K562 (cell line): ENCODE data around the gene SKIL. TPM values are rescaled to one million over a fixed set of nuclear protein-coding genes. Genes with fewer than 3 reads are reported as not detected.

Source experiments
- CHD2 ChIP-seq: IDR thresholded peaks from 2 replicates; pipeline ENCODE4 v1.6.1; 2011; ENCODE audit warnings: low read depth, low read length
- CHD7 ChIP-seq: fragments of 200-600 bp; sonication (generic); IDR thresholded peaks from one replicate; pipeline ENCODE4 v1.6.1; 2012; ENCODE audit warnings: mild to moderate bottlenecking, low read depth, low read length, inconsistent platforms
- EP300 ChIP-seq: IDR thresholded peaks from 2 replicates; pipeline ENCODE4 v1.6.1; 2012; ENCODE audit warnings: low read length, improper control_type of control experiment
- EZH2 ChIP-seq: IDR thresholded peaks from 2 replicates; pipeline ENCODE4 v1.6.1; 2012; ENCODE audit warnings: low read depth, mild to moderate bottlenecking, inconsistent platforms, low read length, borderline replicate concordance
- GMEB1 ChIP-seq: fragments of 250-450 bp; sonication (Bioruptor Pico); IDR thresholded peaks from 2 replicates; pipeline ENCODE4 v1.4.0; 2020; ENCODE audit warnings: mild to moderate bottlenecking
- KAT8 ChIP-seq: fragments of 450-650 bp; IDR thresholded peaks from 2 replicates; pipeline ENCODE4 v1.6.1; 2016; ENCODE audit warnings: low read depth, mild to moderate bottlenecking
- MCM2 ChIP-seq: fragments of 450-650 bp; IDR thresholded peaks from 2 replicates; pipeline ENCODE4 v1.6.1; 2017; ENCODE audit warnings: low read depth, mild to moderate bottlenecking
- NR4A1 ChIP-seq, 2 experiments: fragments of 250-450 bp in 1 of 2; fragments of 450-650 bp in 1 of 2; sonication (Bioruptor Pico) in 1 of 2; IDR thresholded peaks; 2 replicates each; pipeline versions ENCODE4 v1.4.0 to v1.6.1; 2016 to 2020; ENCODE audit warnings: mild to moderate bottlenecking in 2 of 2, missing compliant biosample characterization in 1 of 2, missing genetic modification characterization in 1 of 2, moderate library complexity in 1 of 2
- PRPF4 ChIP-seq: fragments of 200-400 bp; formaldehyde crosslinking; IDR thresholded peaks from one replicate; pipeline ENCODE4 v1.6.1; 2017; ENCODE audit warnings: low read length, low read depth, mild to moderate bottlenecking; ENCODE audit not compliant: insufficient read depth, poor library complexity, severe bottlenecking
- TEAD1 ChIP-seq, 2 experiments: fragments of 450-650 bp in 1 of 2; sonication (generic) in 1 of 2; formaldehyde crosslinking; IDR thresholded peaks; 2 replicates each; pipeline versions ENCODE4 v1.4.0 to v1.8.0; 2020 to 2022; ENCODE audit warnings: mild to moderate bottlenecking in 2 of 2, missing genetic modification reagents in 1 of 2
- ZFP36 ChIP-seq: fragments of 150-350 bp; IDR thresholded peaks from 2 replicates; pipeline ENCODE4 v1.6.1; 2018; ENCODE audit warnings: low read length, low read depth; ENCODE audit not compliant: partially characterized antibody
- ZNF184 ChIP-seq: sonication (generic); formaldehyde crosslinking; IDR thresholded peaks from 2 replicates; pipeline ENCODE4 v1.5.0; 2020; ENCODE audit warnings: missing genetic modification reagents
- ZNF354B ChIP-seq: fragments of 250-450 bp; sonication (Bioruptor Pico); IDR thresholded peaks from 2 replicates; pipeline ENCODE4 v1.4.0; 2020
- ZNF696 ChIP-seq: fragments of 250-450 bp; sonication (Bioruptor Pico); conservative IDR thresholded peaks from 2 replicates; pipeline ENCODE4 v1.4.0; 2020; ENCODE audit warnings: mild to moderate bottlenecking, moderate library complexity
- ZNF785 ChIP-seq: fragments of 250-450 bp; sonication (Bioruptor Pico); IDR thresholded peaks from 2 replicates; pipeline ENCODE4 v1.4.0; 2020; ENCODE audit warnings: mild to moderate bottlenecking
- polyA plus RNA-seq, 8 experiments: library from polyadenylated mRNA; depleted of rRNA in 4 of 8; stranded (reverse) in 5 of 8; unstranded in 3 of 8; fragments of >200 nt; fragmentation: Nextera tagmentation in 2 of 8; fragmentation: Illumina TruSeq in 1 of 8; extraction: Ambion mirVana in 2 of 8; extraction: Trizol in 1 of 8; gene quantifications; 2 replicates each; pipeline versions ENCODE4 v1.2.1 to v1.2.3, GENCODE V29; 2011 to 2014; ENCODE audit warnings: inconsistent platforms in 1 of 8, missing spikeins in 1 of 8
- total RNA-seq, 7 experiments: library from RNA; depleted of rRNA in 6 of 7; stranded (reverse); fragments of >200 nt in 6 of 7; fragmentation: Illumina TruSeq in 2 of 7; extraction: Trizol in 2 of 7; gene quantifications; 2 replicates each; pipeline versions ENCODE4 v1.2.1 to v1.2.3, GENCODE V29; 2011 to 2021; ENCODE audit warnings: low replicate concordance in 1 of 7
- TF ChIP-seq, protein P1 (sequence below): fragments of 250-450 bp; sonication (Bioruptor Pico); IDR thresholded peaks from 2 replicates; pipeline ENCODE4 v1.6.1; 2021; ENCODE audit warnings: mild to moderate bottlenecking

The SKIL gene
- total and polyA plus RNA-seq, 9 of the 15 experiments (the other 6 are each of a cell fraction or from before 2014, with no cell fraction given), result 4.3 to 19.1 (median 9.7) TPM

DNA sequence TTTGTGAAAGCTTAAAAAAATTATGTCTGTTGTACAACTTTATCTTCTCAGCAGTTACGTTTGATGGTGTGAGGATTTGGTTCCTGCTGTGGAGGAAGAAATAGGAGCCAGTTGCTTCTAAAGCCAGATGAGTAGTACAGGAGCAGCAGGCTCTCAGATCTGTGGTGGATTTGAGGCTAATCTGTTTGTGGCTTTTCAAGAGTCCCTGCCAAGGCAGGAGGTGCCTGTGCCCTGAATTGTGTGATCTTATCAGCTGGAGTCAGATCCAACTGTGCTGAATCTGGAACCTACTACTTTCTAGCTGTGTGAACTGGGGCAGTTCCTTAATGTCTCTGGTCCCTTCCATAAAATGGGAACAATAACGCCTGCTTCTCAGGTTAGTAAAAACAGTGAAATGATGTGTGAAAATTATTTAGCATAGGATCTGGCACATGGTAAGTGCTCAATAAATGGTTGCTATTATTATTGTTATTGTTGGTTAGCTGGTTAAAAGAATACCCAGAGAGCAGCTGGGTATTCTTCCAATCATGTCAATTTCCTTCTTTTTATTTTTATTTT lies 68.8 kb downstream of the SKIL start (continued):
- TF ChIP-seq CHD7 (no peak), EP300 (no peak), ZFP36 (peak; percentile 69), EZH2 (no peak), PRPF4 (no peak), GMEB1 (CRISPR knock-in tag) (no peak), MCM2 (no peak), NR4A1 (CRISPR knock-in tag; IDR thresholded peaks at IDR 0.05) (no peak), NR4A1 (tag; IDR thresholded peaks at IDR 0.05) (no peak), ZNF354B (CRISPR knock-in tag) (no peak), KAT8 (no peak), ZNF696 (CRISPR knock-in tag) (no peak), CHD2 (no peak), TEAD1 (CRISPR knock-in tag; IDR thresholded peaks at IDR 0.05) (no peak), ZNF184 (CRISPR knock-in tag) (no peak), ZNF785 (CRISPR knock-in tag) (no peak)
- TF ChIP-seq, protein P1, sequence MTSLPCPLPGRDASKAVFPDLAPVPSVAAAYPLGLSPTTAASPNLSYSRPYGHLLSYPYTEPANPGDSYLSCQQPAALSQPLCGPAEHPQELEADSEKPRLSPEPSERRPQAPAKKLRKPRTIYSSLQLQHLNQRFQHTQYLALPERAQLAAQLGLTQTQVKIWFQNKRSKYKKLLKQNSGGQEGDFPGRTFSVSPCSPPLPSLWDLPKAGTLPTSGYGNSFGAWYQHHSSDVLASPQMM (CRISPR knock-in tag), result no peak
